Measurements from ENCODE around the gene IQCC. TPM values are rescaled to one million over a fixed set of nuclear protein-coding genes. Genes with fewer than 3 reads are reported as not detected.

Gene IQCC
- total RNA-seq, 2 experiments from 2014 or later = 4.2 to 4.4 TPM

DNA sequence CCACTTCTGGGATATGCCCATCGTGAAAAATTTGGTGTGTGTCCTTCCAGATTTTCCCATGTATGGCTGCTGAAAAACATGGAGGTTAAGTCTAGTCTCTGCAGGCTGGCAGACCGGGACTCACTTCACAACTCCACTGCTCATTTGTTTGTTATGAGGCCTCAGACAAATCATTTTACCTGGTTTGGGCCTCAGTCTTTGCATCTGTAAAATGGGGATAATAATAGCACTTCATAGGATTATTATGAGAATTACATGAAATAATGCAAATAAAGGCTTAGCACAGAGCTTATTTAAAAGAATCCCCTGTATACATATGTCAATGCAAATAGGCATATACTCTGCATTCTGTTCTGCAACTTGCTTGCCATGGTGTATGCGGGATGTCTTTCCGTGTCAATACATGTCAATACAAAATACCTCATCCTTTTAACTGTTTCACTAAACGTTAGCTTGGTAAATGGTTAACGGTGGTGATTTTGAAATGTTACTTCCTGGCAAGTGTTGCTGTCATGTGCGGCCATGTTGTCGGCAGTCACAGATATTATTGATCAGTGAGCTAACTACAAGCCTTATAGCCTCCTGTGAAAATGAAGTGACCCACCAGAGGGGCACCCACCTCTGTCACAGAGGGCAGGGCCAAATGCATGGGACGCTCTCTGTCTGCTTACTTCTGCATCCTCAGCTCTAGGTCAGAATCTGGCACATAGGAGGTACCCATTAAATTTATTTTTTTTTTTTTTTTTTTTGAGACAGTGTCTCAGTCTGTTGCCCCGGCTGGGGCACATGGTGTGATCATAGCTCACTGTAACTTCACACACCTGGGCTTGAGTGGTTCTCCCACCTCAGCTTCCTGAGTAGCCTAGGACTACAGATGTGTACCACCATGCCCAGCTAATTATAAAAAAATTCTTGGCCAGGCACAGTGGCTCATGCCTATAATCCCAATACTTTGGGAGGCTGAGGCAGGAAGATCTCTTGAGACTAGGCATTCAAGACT lies 49.9 kb downstream of the IQCC start:
- no peak for TF ChIP-seq CTCF (IDR thresholded peaks at IDR 0.05)
- ATAC-seq = no peak
- H3K4me3 Mint-ChIP-seq = peak overlapping the region; percentile 100
- intact Hi-C loops (cut with micrococcal nuclease) = no loop called here
- H3K27me3 Mint-ChIP-seq = no peaks in the 10 kb centered on the region
- peaks cover 2% of the 10 kb centered on the region for H3K9me3 Mint-ChIP-seq
- peaks cover 67% of the 10 kb centered on the region for H3K36me3 Mint-ChIP-seq (ENCODE audit: low read depth)
- H3K27ac Mint-ChIP-seq = peak overlapping the region; percentile 89
- ChIA-PET POLR2A (interaction anchor here (0.6 to 9.1 kb wide), 8 partner anchors 9 to 146 kb away, joined by 3 to 93 read pairs (median 3); partner anchors contain the start of genes FAM167B and MARCKSL1), CTCF (interaction anchor here (1.6 to 1.8 kb wide), 2 partner anchors 9 to 14 kb away, joined by 5 to 8 read pairs; no protein-coding TSS in a partner anchor)
- DNase-seq = peak; percentile 48
- peaks cover 45% of the 10 kb centered on the region for H3K4me1 Mint-ChIP-seq (ENCODE audit: low read depth)

DNA sequence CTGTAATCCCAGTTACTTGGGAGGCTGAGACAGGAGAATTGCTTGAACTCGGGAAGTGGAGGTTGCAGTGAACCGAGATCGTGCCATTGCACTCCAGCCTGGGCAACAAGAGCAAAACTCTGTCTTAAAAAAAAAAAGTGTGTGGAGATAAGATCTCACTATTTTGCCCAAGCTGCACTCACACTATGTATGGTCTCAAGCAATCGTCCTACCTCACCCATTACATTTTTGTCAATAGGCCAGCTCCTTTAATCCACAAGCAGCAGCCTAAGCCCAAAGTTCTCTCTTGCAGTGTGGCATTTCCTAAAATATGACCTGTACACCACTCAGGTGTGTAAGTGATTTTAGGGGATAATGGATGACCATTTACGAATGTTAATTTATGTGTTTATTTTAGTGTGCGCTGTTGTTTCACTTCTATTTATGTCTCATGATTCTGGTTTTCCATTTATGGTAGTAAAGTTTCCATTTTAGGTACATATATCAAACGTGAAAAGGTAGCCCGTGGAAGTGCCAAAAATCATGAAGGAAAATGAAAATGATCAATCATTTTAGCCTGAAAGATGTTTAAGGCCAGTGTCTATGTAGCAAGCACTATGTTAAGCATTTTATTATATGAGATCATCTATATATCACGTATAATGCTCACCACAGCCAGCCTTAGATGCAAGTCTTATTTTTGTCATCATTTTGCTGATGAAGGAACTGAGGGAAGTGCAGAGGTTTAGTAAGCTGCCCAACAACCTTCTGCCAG lies 51.2 kb downstream of the IQCC start:
- DNase-seq (no peak), ATAC-seq (peak; percentile 18)
- CTCF ChIA-PET = interaction anchor here (1.8 to 6.4 kb wide), 2 partner anchors 9 to 15 kb away, joined by 8 to 35 read pairs; partner anchors contain the start of gene FAM167B
- TF ChIP-seq CTCF (IDR thresholded peaks at IDR 0.05) = no peak
- Mint-ChIP-seq H3K27ac (peak overlapping the region; percentile 97), H3K27me3 (no peaks in the 10 kb centered on the region), H3K36me3 (ENCODE audit: low read depth) (peaks cover 64% of the 10 kb centered on the region), H3K9me3 (peaks cover 3% of the 10 kb centered on the region), H3K4me3 (peak overlapping the region; percentile 72), H3K4me1 (ENCODE audit: low read depth) (peaks cover 43% of the 10 kb centered on the region)
- POLR2A ChIA-PET = interaction anchor here (0.7 to 9.1 kb wide), 7 partner anchors 12 to 43 kb away, joined by 3 to 93 read pairs (median 4); partner anchors contain the start of gene HDAC1
- intact Hi-C loops (cut with micrococcal nuclease) = no loop called here

GRCh38 chr1:32257227-32257508 lies 51.7 kb downstream of the IQCC start:
- H3K27me3 Mint-ChIP-seq = no peaks in the 10 kb centered on the region
- H3K4me1 Mint-ChIP-seq (ENCODE audit: low read depth) = peaks cover 44% of the 10 kb centered on the region
- H3K9me3 Mint-ChIP-seq = peaks cover 3% of the 10 kb centered on the region
- peaks cover 58% of the 10 kb centered on the region for H3K36me3 Mint-ChIP-seq (ENCODE audit: low read depth)
- peak overlapping the region; percentile 72 for H3K4me3 Mint-ChIP-seq
- ChIA-PET CTCF (interaction anchor here (6.4 kb wide), 1 partner anchor 9 kb away, joined by 35 read pairs; the partner anchor contains the start of gene FAM167B), POLR2A (interaction anchor here (1.0 to 1.6 kb wide), 4 partner anchors 14 to 43 kb away, joined by 3 to 8 read pairs (median 4); partner anchors contain the start of gene HDAC1)
- H3K27ac Mint-ChIP-seq = peak overlapping the region; percentile 97
- ATAC-seq (no peak), DNase-seq (no peak)
- intact Hi-C loops (cut with micrococcal nuclease) = no loop called here
- no peak for TF ChIP-seq CTCF (IDR thresholded peaks at IDR 0.05)

Other genes starting within 250 kb of the IQCC start
- 100 to 1,000 TPM; 201 to 203 TPM for gene KHDRBS1, start 191.8 kb upstream of the IQCC start, total RNA-seq
- 10 to 100 TPM; 25.3 to 27.7 TPM for gene TMEM39B, start 132.7 kb upstream of the IQCC start, total RNA-seq
- gene KPNA6, start 97.6 kb upstream of the IQCC start, total RNA-seq = 10 to 100 TPM; 70.8 to 74.3 TPM
- gene TXLNA, start 26.0 kb upstream of the IQCC start, total RNA-seq = 10 to 100 TPM; 71.5 to 73.3 TPM
- gene CCDC28B, start 5.1 kb upstream of the IQCC start, total RNA-seq = 10 to 100 TPM; 27.0 to 27.7 TPM
- not detected for gene DCDC2B, start 3.4 kb downstream of the IQCC start, total RNA-seq
- gene TMEM234, start 16.7 kb downstream of the IQCC start, total RNA-seq = 1 to 10 TPM; 6.9 to 7.7 TPM
- 100 to 1,000 TPM; 328 to 335 TPM for gene EIF3I, start 16.7 kb downstream of the IQCC start, total RNA-seq
- gene FAM167B, start 41.6 kb downstream of the IQCC start, total RNA-seq = under 1 TPM; 0.38 to 0.89 TPM
- 100 to 1,000 TPM; 289 to 292 TPM for gene LCK, start 45.6 kb downstream of the IQCC start, total RNA-seq
- 100 to 1,000 TPM; 126 to 127 TPM for gene HDAC1, start 86.4 kb downstream of the IQCC start, total RNA-seq
- gene MARCKSL1, start 130.6 kb downstream of the IQCC start, total RNA-seq = 10 to 100 TPM; 31.2 to 33.5 TPM
- 1 to 10 TPM; 4.6 to 5.5 TPM for gene FAM229A, start 156.8 kb downstream of the IQCC start, total RNA-seq
- under 1 TPM; 0.85 to 0.90 TPM for gene TSSK3, start 156.9 kb downstream of the IQCC start, total RNA-seq
- 10 to 100 TPM; 30.6 to 33.3 TPM for gene BSDC1, start 188.8 kb downstream of the IQCC start, total RNA-seq